Neural cell (in vitro differentiated cells): Measurements from ENCODE around the gene MPP3. TPM values are rescaled to one million over a fixed set of nuclear protein-coding genes. Genes with fewer than 3 reads are reported as not detected.

Source experiments
- H2AFZ ChIP-seq: fragments of 200-600, 300-800 bp; sonication (generic), shearing (Covaris generic); 2 replicates; pipeline ENCODE4 v1.6.0; 2014; ENCODE audit warnings: low read depth, mild to moderate bottlenecking, antibody characterized with exemption, low read length, moderate library complexity
- H3F3A ChIP-seq: fragments of 200-600 bp; shearing (Covaris generic); 2 replicates; pipeline ENCODE4 v1.6.1; 2016; ENCODE audit warnings: mild to moderate bottlenecking, moderate library complexity, mixed read lengths, antibody characterized with exemption, low read length; ENCODE audit not compliant: insufficient read depth, poor library complexity, severe bottlenecking
- H3K27ac ChIP-seq: fragments of 200-600, 300-800 bp; sonication (generic), shearing (Covaris generic); 2 replicates; pipeline ENCODE4 v1.5.1; 2014; ENCODE audit warnings: mild to moderate bottlenecking, low read length, moderate library complexity
- H3K27me3 ChIP-seq: fragments of 300-800, 200-600 bp; sonication (generic), shearing (Covaris generic); 2 replicates; pipeline ENCODE4 v1.6.0; 2014; ENCODE audit warnings: mild to moderate bottlenecking, low read depth, low read length, moderate library complexity; ENCODE audit not compliant: insufficient read depth
- H3K36me3 ChIP-seq: fragments of 300-800, 200-600 bp; sonication (generic), shearing (Covaris generic); 2 replicates; pipeline ENCODE4 v1.5.1; 2014; ENCODE audit warnings: mild to moderate bottlenecking, antibody characterized with exemption, low read length, moderate library complexity; ENCODE audit not compliant: insufficient read depth
- H3K4me2 ChIP-seq: fragments of 300-800, 200-600 bp; sonication (generic), shearing (Covaris generic); 2 replicates; pipeline ENCODE4 v1.6.0; 2014; ENCODE audit warnings: mild to moderate bottlenecking, low read length
- H3K4me3 ChIP-seq: fragments of 300-800, 200-600 bp; sonication (generic), shearing (Covaris generic); 2 replicates; pipeline ENCODE4 v1.5.1; 2014; ENCODE audit warnings: mild to moderate bottlenecking, low read length, moderate library complexity
- H3K79me2 ChIP-seq: fragments of 200-600 bp; shearing (Covaris generic); replicated peaks from 2 replicates; pipeline ENCODE4 v1.6.0; 2014; ENCODE audit warnings: mild to moderate bottlenecking, low read length, moderate library complexity; ENCODE audit not compliant: insufficient read depth
- H3K9ac ChIP-seq: fragments of 300-800, 200-600 bp; sonication (generic), shearing (Covaris generic); 2 replicates; pipeline ENCODE4 v1.6.1; 2016; ENCODE audit warnings: mild to moderate bottlenecking, low read length, mixed read lengths
- H3K9me2 ChIP-seq: fragments of 200-600 bp; shearing (Covaris generic); 2 replicates; pipeline ENCODE4 v1.6.1; 2016; ENCODE audit warnings: mild to moderate bottlenecking, low read length, mixed read lengths; ENCODE audit not compliant: insufficient read depth
- H3K9me3 ChIP-seq: fragments of 200-600, 300-800 bp; sonication (generic), shearing (Covaris generic); 2 replicates; pipeline ENCODE4 v1.6.1; 2016; ENCODE audit warnings: mild to moderate bottlenecking, mixed run types, low read length, moderate library complexity, mixed read lengths
- H4K20me1 ChIP-seq: fragments of 200-600 bp; shearing (Covaris generic); 2 replicates; pipeline ENCODE4 v1.6.1; 2016; ENCODE audit warnings: mild to moderate bottlenecking, mixed run types; ENCODE audit not compliant: insufficient read depth
- EP300 ChIP-seq: fragments of 450-650 bp; conservative IDR thresholded peaks from 2 replicates; pipeline ENCODE4 v1.6.1; 2014; ENCODE audit warnings: antibody characterized with exemption, mild to moderate bottlenecking, moderate library complexity; ENCODE audit not compliant: poor library complexity, severe bottlenecking
- EZH2 ChIP-seq: fragments of 200-600, 300-800 bp; shearing (Covaris generic), sonication (generic); IDR thresholded peaks from 2 replicates; pipeline ENCODE4 v1.6.1; 2014; ENCODE audit warnings: antibody characterized with exemption, low read length, borderline replicate concordance, mild to moderate bottlenecking; ENCODE audit not compliant: insufficient read depth, poor library complexity, severe bottlenecking
- MXI1 ChIP-seq: fragments of 450-650 bp; conservative IDR thresholded peaks from 2 replicates; pipeline ENCODE4 v1.6.1; 2014; ENCODE audit warnings: antibody characterized with exemption, mild to moderate bottlenecking; ENCODE audit not compliant: poor library complexity, severe bottlenecking
- POLR2AphosphoS5 ChIP-seq: IDR thresholded peaks from 2 replicates; pipeline ENCODE4 v1.6.1; 2012
- RAD21 ChIP-seq: fragments of 450-650 bp; conservative IDR thresholded peaks from 2 replicates; pipeline ENCODE4 v1.6.1; 2014; ENCODE audit warnings: antibody characterized with exemption, mild to moderate bottlenecking, moderate library complexity
- SMC3 ChIP-seq: fragments of 450-650 bp; conservative IDR thresholded peaks from 2 replicates; pipeline ENCODE4 v1.6.1; 2014; ENCODE audit warnings: antibody characterized with exemption, mild to moderate bottlenecking, moderate library complexity; ENCODE audit not compliant: poor library complexity
- TAF1 ChIP-seq: IDR thresholded peaks from 2 replicates; pipeline ENCODE4 v1.6.1; 2012; ENCODE audit warnings: low read depth
- polyA plus RNA-seq: library from polyadenylated mRNA; depleted of rRNA; stranded (reverse); fragments of >200 nt; gene quantifications from 2 replicates; pipeline ENCODE4 v1.2.3, GENCODE V29; 2014
- TF ChIP-seq, protein P1 (sequence below): fragments of 450-650 bp; IDR thresholded peaks from 2 replicates; pipeline ENCODE4 v1.5.1; 2014; ENCODE audit warnings: antibody characterized with exemption, mild to moderate bottlenecking, moderate library complexity; ENCODE audit not compliant: poor library complexity, severe bottlenecking
- TF ChIP-seq, protein P2 (sequence below): IDR thresholded peaks from 2 replicates; pipeline ENCODE4 v1.6.1; 2012; ENCODE audit warnings: borderline replicate concordance

MPP3 gene
- polyA plus RNA-seq, 1 donor from 2014 or later, result 48.1 TPM

DNA sequence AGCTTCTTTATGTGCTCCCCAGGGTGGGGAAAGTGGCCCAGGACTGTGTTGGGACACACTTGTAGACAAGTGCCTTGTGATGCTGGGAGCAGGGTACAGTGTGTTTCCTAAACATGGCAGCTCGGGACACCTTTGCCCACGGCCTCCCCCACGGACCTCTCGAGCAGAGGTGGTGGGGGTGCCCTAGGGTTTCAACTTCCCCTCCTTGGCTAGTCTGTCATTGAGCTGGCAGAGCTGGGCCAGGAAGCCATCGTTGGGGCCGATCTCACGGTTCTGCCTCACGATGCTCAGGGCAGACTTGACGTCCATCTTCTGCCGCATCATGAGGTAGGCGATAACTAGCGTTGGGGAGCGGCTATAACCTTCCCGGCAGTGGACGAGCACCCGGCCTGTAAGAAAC lies 63.5 kb downstream of the MPP3 start:
- Histone ChIP-seq H3K4me3 (no peak overlapping the region), H3K9me3 (no peaks in the 10 kb centered on the region), H3K4me2 (no peak overlapping the region), H3K36me3 (peaks cover 9% of the 10 kb centered on the region), H3K9ac (no peak overlapping the region), H3K9me2 (no peaks in the 10 kb centered on the region), H2AFZ (no peak overlapping the region), H3K27ac (no peak overlapping the region), H3F3A (no peaks in the 10 kb centered on the region), H3K27me3 (no peaks in the 10 kb centered on the region), H3K79me2 (no peaks in the 10 kb centered on the region), H4K20me1 (no peaks in the 10 kb centered on the region)
- TF ChIP-seq TAF1 (no peak), POLR2AphosphoS5 (no peak), MXI1 (no peak), EP300 (no peak), SMC3 (no peak)
- TF ChIP-seq, protein P1, sequence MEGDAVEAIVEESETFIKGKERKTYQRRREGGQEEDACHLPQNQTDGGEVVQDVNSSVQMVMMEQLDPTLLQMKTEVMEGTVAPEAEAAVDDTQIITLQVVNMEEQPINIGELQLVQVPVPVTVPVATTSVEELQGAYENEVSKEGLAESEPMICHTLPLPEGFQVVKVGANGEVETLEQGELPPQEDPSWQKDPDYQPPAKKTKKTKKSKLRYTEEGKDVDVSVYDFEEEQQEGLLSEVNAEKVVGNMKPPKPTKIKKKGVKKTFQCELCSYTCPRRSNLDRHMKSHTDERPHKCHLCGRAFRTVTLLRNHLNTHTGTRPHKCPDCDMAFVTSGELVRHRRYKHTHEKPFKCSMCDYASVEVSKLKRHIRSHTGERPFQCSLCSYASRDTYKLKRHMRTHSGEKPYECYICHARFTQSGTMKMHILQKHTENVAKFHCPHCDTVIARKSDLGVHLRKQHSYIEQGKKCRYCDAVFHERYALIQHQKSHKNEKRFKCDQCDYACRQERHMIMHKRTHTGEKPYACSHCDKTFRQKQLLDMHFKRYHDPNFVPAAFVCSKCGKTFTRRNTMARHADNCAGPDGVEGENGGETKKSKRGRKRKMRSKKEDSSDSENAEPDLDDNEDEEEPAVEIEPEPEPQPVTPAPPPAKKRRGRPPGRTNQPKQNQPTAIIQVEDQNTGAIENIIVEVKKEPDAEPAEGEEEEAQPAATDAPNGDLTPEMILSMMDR, result no peak
- TF ChIP-seq, protein P2, sequence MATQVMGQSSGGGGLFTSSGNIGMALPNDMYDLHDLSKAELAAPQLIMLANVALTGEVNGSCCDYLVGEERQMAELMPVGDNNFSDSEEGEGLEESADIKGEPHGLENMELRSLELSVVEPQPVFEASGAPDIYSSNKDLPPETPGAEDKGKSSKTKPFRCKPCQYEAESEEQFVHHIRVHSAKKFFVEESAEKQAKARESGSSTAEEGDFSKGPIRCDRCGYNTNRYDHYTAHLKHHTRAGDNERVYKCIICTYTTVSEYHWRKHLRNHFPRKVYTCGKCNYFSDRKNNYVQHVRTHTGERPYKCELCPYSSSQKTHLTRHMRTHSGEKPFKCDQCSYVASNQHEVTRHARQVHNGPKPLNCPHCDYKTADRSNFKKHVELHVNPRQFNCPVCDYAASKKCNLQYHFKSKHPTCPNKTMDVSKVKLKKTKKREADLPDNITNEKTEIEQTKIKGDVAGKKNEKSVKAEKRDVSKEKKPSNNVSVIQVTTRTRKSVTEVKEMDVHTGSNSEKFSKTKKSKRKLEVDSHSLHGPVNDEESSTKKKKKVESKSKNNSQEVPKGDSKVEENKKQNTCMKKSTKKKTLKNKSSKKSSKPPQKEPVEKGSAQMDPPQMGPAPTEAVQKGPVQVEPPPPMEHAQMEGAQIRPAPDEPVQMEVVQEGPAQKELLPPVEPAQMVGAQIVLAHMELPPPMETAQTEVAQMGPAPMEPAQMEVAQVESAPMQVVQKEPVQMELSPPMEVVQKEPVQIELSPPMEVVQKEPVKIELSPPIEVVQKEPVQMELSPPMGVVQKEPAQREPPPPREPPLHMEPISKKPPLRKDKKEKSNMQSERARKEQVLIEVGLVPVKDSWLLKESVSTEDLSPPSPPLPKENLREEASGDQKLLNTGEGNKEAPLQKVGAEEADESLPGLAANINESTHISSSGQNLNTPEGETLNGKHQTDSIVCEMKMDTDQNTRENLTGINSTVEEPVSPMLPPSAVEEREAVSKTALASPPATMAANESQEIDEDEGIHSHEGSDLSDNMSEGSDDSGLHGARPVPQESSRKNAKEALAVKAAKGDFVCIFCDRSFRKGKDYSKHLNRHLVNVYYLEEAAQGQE, result no peak

DNA sequence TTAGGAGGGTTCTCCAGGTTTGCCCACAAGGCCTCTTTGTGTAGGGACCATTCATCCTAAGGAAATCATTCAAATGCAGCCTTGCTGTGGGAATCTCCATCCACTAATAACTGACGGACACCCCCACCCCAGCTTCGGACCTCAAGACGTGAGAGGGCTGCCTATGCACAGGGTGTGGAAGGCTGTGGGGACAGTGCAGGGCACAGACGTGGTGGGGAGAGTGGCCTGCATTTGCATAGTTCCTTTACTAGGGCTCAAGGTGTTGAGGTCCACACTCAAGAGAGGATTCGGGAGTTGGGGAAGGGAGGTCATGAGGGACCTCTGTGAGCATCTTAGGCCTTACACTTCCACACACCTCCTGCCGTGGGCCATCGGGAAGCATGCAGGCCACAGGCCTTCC lies 64.0 kb downstream of the MPP3 start:
- no peak overlapping the region for H3K4me2 ChIP-seq
- no peak overlapping the region for H3K9ac ChIP-seq
- H3K79me2 ChIP-seq, result no peaks in the 10 kb centered on the region
- H3K9me2 ChIP-seq, result no peaks in the 10 kb centered on the region
- H3K36me3 ChIP-seq, result peaks cover 9% of the 10 kb centered on the region
- H4K20me1 ChIP-seq, result no peaks in the 10 kb centered on the region
- no peaks in the 10 kb centered on the region for H3K27me3 ChIP-seq
- no peak overlapping the region for H3K27ac ChIP-seq
- no peak overlapping the region for H2AFZ ChIP-seq
- H3K4me3 ChIP-seq, result no peak overlapping the region
- no peak for TF ChIP-seq RAD21
- no peak for TF ChIP-seq MXI1
- no peak for TF ChIP-seq SMC3
- TF ChIP-seq TAF1, result no peak
- no peaks in the 10 kb centered on the region for H3K9me3 ChIP-seq
- H3F3A ChIP-seq, result no peaks in the 10 kb centered on the region

DNA sequence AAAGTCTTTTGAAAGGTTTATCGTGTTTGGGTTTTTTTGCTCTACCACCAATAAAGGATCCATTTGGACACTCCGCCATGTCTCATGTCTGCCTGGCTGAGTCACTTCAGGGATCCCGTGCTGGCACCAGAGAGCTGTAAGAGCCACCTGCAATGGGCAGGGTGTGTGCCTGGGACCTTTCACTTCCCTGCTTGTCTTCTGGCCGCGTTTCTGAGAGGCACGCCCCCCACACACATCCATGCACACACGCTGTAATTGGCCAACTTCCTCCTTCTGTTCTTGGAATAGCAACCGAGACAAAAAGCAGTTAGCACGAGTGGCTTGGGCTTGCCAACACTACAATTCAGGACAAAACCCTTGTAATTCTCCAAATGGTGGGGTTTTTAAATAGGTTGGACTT lies 64.6 kb downstream of the MPP3 start:
- no peak for TF ChIP-seq EP300
- no peak for TF ChIP-seq POLR2AphosphoS5
- TF ChIP-seq, protein P2, result no peak
- TF ChIP-seq EZH2, result no peak
- TF ChIP-seq SMC3, result no peak
- TF ChIP-seq, protein P1, result no peak
- no peak for TF ChIP-seq RAD21
- H4K20me1 ChIP-seq, result no peaks in the 10 kb centered on the region
- no peaks in the 10 kb centered on the region for H3K9me2 ChIP-seq
- H3K36me3 ChIP-seq, result peaks cover 9% of the 10 kb centered on the region
- H3K9me3 ChIP-seq, result no peaks in the 10 kb centered on the region
- no peak overlapping the region for H3K4me3 ChIP-seq
- H3K27ac ChIP-seq, result no peak overlapping the region
- H2AFZ ChIP-seq, result no peak overlapping the region
- H3F3A ChIP-seq, result no peaks in the 10 kb centered on the region
- H3K27me3 ChIP-seq, result no peaks in the 10 kb centered on the region
- H3K79me2 ChIP-seq, result no peaks in the 10 kb centered on the region
- H3K9ac ChIP-seq, result no peak overlapping the region
- H3K4me2 ChIP-seq, result no peak overlapping the region
